ENCODE data around the gene BCL10.

BCL10 gene

DNA sequence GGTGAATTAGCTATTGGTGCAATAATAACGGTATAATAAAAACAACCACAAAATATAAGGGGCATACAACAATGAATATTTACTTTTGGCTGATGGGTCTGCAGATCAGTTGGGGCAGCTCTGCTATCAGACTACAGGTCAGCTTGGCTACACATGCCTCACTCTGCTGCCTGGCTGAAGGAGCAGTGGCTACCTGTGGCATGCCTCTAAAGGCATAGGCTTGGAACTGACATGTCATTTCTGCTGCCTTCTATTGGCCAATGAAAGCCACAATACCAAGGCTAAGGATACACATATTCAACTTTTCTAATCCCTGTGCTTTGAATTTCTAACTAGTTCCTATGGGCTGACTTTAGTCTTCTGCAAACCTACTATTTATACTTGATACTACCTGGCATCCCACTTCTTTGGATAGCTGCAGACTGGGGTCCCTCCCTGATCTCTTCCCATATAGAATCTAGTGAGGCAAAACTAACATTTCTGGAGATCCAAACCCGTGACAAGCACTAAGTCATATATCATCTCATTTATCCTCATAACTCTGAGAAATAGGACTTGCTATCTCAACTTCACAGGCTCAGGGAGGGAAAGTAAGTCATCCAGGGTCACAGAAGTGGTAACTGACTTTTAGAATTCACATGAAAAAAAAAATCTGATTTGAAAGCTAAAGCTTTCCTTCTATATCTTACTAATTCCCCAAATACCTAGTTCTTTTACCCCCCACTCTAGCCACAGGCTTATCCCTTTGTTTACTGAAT, 56.4 kb downstream of the BCL10 start:
- DNase-seq, result no peak

DNA sequence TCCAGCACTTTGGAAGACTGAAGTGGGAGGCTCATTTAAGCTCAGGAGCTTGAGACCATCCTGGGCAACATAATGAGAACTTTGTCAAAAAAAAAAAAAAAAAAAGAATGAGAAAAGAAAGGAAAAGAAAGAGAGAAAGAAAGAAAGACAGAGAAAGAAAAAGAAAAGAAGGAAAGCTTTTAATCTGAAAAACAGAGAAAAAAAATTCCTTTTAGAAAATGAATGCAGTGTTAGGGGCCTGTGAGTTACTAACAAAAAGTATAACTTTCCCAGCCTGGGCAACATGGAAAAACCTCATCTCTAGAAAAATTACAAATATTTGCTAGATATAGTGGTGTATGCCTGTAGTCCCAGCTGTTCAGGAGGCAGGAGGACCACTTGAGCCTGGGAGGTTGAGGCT, 59.7 kb downstream of the BCL10 start:
- no peak for DNase-seq

Measured in activated CD4-positive, alpha-beta T cell treated with anti-CD3 and anti-CD28 coated beads, Interleukin-2, amount 50 U/mL, for 48 hours (primary cell).